Measurements from ENCODE around the gene FAM131A.

- TF ChIP-seq POLR2A (IDR thresholded peaks at IDR 0.05; ENCODE audit: low read depth, low read length) (peak; percentile 65), TAF1 (IDR thresholded peaks at IDR 0.05; ENCODE audit: low read depth, low read length) (no peak)
These were observed 3.7 kb upstream of the FAM131A start for GRCh38 chr3:184333700-184334099.

Data from GM12891 (cell line).